ENCODE measurements around the gene FAAP20. TPM values are rescaled to one million over a fixed set of nuclear protein-coding genes. Genes with fewer than 3 reads are reported as not detected.
A peak's percentile ranks its signal among the peaks of the same experiment; 100 is the strongest.

Gene FAAP20
- total RNA-seq = 10 to 100 TPM; 52.9 to 74.8 (median 68.2) TPM
- 19.0 TPM for total RNA-seq (2013)
- total RNA-seq = 13.0 to 31.8 (median 23.5) reads per million in 29 experiments

GRCh38 chr1:2194319-2194897 lies at the start of gene FAAP20:
Gene FAAP20 (minus strand): TSS chr1:2194772. CDS start chr1:2194749, 23 bp downstream.
- H3K27me3 Mint-ChIP-seq = no peaks in the 10 kb centered on the region
- under 1% methylated on average over 38 of the region's 63 CpGs for WGBS (ENCODE audit: insufficient coverage)
- POLR2A ChIA-PET = interaction anchor here (0.8 to 1.0 kb wide), 3 partner anchors 37 to 197 kb away, joined by 3 to 4 read pairs (median 4); partner anchors contain the start of genes MORN1 (in 1 of the 2) and RER1 (in 1 of the 2)
- H3K27me3 ChIP-seq (replicated peaks in 1 of 2; ENCODE audit: control insufficient read depth in 2 of 2, extremely low read depth in 1 of 2, insufficient read depth in 2 of 2, low read length in 1 of 2) = no peaks in the 10 kb centered on the region
- peaks cover 21 to 33% (median 32%) of the 10 kb centered on the region in 3 donors for H3K4me1 Mint-ChIP-seq
- DNase-seq (peak in 14 of 35 experiments; percentile 16 to 81 (median 70)), ATAC-seq (replicated peaks in 1 of 4) (peak; percentile 67 to 73 (median 68))
- H3K4me1 ChIP-seq (ENCODE audit: control insufficient read depth in 1 of 2, extremely low read depth in 1 of 2, insufficient read depth in 2 of 2, low read length in 2 of 2) = peaks cover 11 to 77% of the 10 kb centered on the region in 2 experiments
- peak within 1 kb of the TSS; percentile 87 for H3K27ac ChIP-seq (ENCODE audit: low read length)
- peak within 1 kb of the TSS; percentile 57 to 61 for H3K4me3 ChIP-seq (ENCODE audit: control insufficient read depth in 1 of 2, extremely low read depth in 1 of 2, low read length in 1 of 2)
- no peaks in the 10 kb centered on the region for H3K36me3 Mint-ChIP-seq
- no peaks in the 10 kb centered on the region for H3K9me3 Mint-ChIP-seq
- CTCF ChIA-PET = interaction anchor here (0.7 to 1.8 kb wide), 22 partner anchors 10 to 354 kb away, joined by 3 to 32 read pairs (median 3); partner anchors contain the start of genes MORN1 (in 1 of the 2), RER1 (in 1 of the 2) and SKI (in 1 of the 2)
- H3K27ac Mint-ChIP-seq = peak within 1 kb of the TSS; percentile 86 to 91
- H3K4me3 Mint-ChIP-seq = peak within 1 kb of the TSS; percentile 79 to 82 (median 81)
- no peaks in the 10 kb centered on the region for H3K9me3 ChIP-seq
- peaks cover 0 to 2% of the 10 kb centered on the region in 2 donors for H3K36me3 ChIP-seq (ENCODE audit: control insufficient read depth in 2 of 2, extremely low read depth in 1 of 2, insufficient read depth in 1 of 2, low read length in 1 of 2)

- H3K27ac Mint-ChIP-seq = peak overlapping the region; percentile 31 to 61
- no peak for ATAC-seq (replicated peaks in 1 of 4)
- no peak for DNase-seq
- Histone ChIP-seq H3K4me3 (ENCODE audit: control insufficient read depth in 1 of 2, extremely low read depth in 1 of 2, low read length in 1 of 2) (no peak overlapping the region), H3K9me3 (no peaks in the 10 kb centered on the region), H3K27ac (ENCODE audit: low read length) (no peak overlapping the region), H3K4me1 (ENCODE audit: control insufficient read depth in 1 of 2, extremely low read depth in 1 of 2, insufficient read depth in 2 of 2, low read length in 2 of 2) (peaks cover 27 to 87% of the 10 kb centered on the region in 2 experiments), H3K36me3 (ENCODE audit: control insufficient read depth in 2 of 2, extremely low read depth in 1 of 2, insufficient read depth in 1 of 2, low read length in 1 of 2) (peaks cover 0 to 20% of the 10 kb centered on the region in 2 donors), H3K27me3 (replicated peaks in 1 of 2; ENCODE audit: control insufficient read depth in 2 of 2, extremely low read depth in 1 of 2, insufficient read depth in 2 of 2, low read length in 1 of 2) (no peaks in the 10 kb centered on the region)
- 87% methylated on average over 29 of the region's 33 CpGs for WGBS (ENCODE audit: insufficient coverage)
- no peaks in the 10 kb centered on the region for H3K9me3 Mint-ChIP-seq
- peak overlapping the region in 1 of 3 donors; percentile 96 for H3K4me3 Mint-ChIP-seq
- H3K36me3 Mint-ChIP-seq = peaks cover 37% of the 10 kb centered on the region
- peaks cover 83 to 94% (median 87%) of the 10 kb centered on the region in 3 donors for H3K4me1 Mint-ChIP-seq
- no peaks in the 10 kb centered on the region for H3K27me3 Mint-ChIP-seq
- ChIA-PET CTCF (no interaction called here), POLR2A (no interaction called here)
Observed at GRCh38 chr1:2242814-2243725, 48.5 kb upstream of the FAAP20 start.

DNA sequence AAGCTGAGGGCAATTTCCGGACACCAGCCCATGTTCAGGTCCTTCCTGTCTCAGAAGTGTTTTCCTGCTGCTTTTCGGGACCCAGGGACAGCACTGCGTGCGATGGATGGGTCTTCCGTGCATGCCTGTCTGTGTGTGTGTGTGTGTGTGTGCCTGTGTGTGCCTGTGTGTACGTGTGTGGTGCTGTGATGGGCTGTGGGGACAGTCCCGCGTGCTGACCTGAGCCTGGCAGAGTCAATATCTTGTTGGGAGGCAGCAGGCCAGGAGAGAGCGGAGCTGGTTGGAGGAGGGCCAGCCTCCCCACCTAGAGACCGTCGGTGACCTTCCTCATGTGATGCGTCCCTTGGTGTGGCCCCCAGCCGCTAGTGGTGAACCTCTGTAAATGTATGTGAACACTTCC lies 47.2 kb upstream of the FAAP20 start:
- Mint-ChIP-seq H3K4me1 (peaks cover 85 to 93% (median 89%) of the 10 kb centered on the region in 3 donors), H3K9me3 (no peaks in the 10 kb centered on the region), H3K27me3 (no peaks in the 10 kb centered on the region), H3K27ac (peak overlapping the region; percentile 73 to 79), H3K36me3 (peaks cover 37% of the 10 kb centered on the region), H3K4me3 (peak overlapping the region; percentile 28 to 96 (median 53))
- Histone ChIP-seq H3K4me1 (ENCODE audit: control insufficient read depth in 1 of 2, extremely low read depth in 1 of 2, insufficient read depth in 2 of 2, low read length in 2 of 2) (peaks cover 39 to 87% of the 10 kb centered on the region in 2 experiments), H3K36me3 (ENCODE audit: control insufficient read depth in 2 of 2, extremely low read depth in 1 of 2, insufficient read depth in 1 of 2, low read length in 1 of 2) (peaks cover 0 to 20% of the 10 kb centered on the region in 2 donors), H3K27me3 (replicated peaks in 1 of 2; ENCODE audit: control insufficient read depth in 2 of 2, extremely low read depth in 1 of 2, insufficient read depth in 2 of 2, low read length in 1 of 2) (no peaks in the 10 kb centered on the region), H3K27ac (ENCODE audit: low read length) (no peak overlapping the region), H3K9me3 (no peaks in the 10 kb centered on the region), H3K4me3 (ENCODE audit: control insufficient read depth in 1 of 2, extremely low read depth in 1 of 2, low read length in 1 of 2) (no peak overlapping the region)
- ATAC-seq (replicated peaks in 1 of 4) = no peak
- POLR2A ChIA-PET = no interaction called here
- CTCF ChIA-PET = no interaction called here
- 92% methylated on average over 8 of the region's 13 CpGs for WGBS (ENCODE audit: insufficient coverage)
- no peak for DNase-seq

GRCh38 chr1:2240270-2241156 lies 45.9 kb upstream of the FAAP20 start:
- Histone ChIP-seq H3K4me3 (ENCODE audit: control insufficient read depth in 1 of 2, extremely low read depth in 1 of 2, low read length in 1 of 2) (no peak overlapping the region), H3K27ac (ENCODE audit: low read length) (peak overlapping the region; percentile 1), H3K9me3 (no peaks in the 10 kb centered on the region), H3K27me3 (replicated peaks in 1 of 2; ENCODE audit: control insufficient read depth in 2 of 2, extremely low read depth in 1 of 2, insufficient read depth in 2 of 2, low read length in 1 of 2) (no peaks in the 10 kb centered on the region), H3K4me1 (ENCODE audit: control insufficient read depth in 1 of 2, extremely low read depth in 1 of 2, insufficient read depth in 2 of 2, low read length in 2 of 2) (peaks cover 42 to 87% of the 10 kb centered on the region in 2 experiments), H3K36me3 (ENCODE audit: control insufficient read depth in 2 of 2, extremely low read depth in 1 of 2, insufficient read depth in 1 of 2, low read length in 1 of 2) (peaks cover 0 to 20% of the 10 kb centered on the region in 2 donors)
- ChIA-PET CTCF (interaction anchor here in 1 of 2 donors (0.8 kb wide), 1 partner anchor 46 kb away, joined by 3 read pairs; the partner anchor contains the start of gene FAAP20), POLR2A (interaction anchor here (0.5 to 1.2 kb wide), 5 partner anchors 9 to 142 kb away, joined by 3 to 8 read pairs (median 3); no protein-coding TSS in a partner anchor)
- ATAC-seq (replicated peaks in 1 of 4) (peak; percentile 21 to 41 (median 31)), DNase-seq (peak in 6 of 35 experiments; percentile 28 to 50 (median 40))
- H3K4me3 Mint-ChIP-seq = peak overlapping the region; percentile 57 to 96 (median 69)
- WGBS (ENCODE audit: insufficient coverage) = 57% methylated on average over 23 of the region's 30 CpGs
- no peaks in the 10 kb centered on the region for H3K27me3 Mint-ChIP-seq
- H3K9me3 Mint-ChIP-seq = no peaks in the 10 kb centered on the region
- H3K36me3 Mint-ChIP-seq = peaks cover 31% of the 10 kb centered on the region
- H3K27ac Mint-ChIP-seq = peak overlapping the region; percentile 86 to 89
- peaks cover 88 to 94% (median 89%) of the 10 kb centered on the region in 3 donors for H3K4me1 Mint-ChIP-seq

DNA sequence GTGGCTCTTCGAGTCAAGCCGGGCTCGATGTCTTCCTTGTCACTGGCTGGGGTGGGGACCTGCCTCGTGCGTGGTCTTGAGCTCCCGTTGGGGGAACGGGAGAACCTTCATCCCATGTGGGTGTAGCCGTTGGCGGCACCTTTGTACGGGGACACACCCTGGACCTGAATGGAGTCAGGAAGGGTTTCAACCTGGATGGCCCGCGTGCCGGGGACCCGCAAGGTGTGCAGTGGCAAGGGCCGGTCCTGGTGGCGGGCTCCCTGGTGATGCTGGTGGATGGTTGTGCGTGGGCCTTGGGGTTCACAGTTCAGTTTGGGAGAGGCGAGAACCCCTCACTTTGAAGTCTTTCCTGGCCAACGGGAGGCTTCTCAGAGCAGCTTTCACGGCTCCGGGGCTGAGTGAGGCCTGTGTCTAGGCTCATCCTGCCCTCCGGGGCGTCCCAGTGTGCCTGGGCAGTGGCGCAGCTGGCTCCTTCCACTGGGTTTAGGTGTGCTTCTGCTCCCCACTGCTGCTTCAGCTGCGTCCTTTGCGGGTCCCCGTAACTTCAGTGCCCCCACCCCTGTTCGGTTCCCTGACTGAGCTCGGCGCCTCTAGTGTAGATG lies 44.9 kb upstream of the FAAP20 start:
- H3K9me3 Mint-ChIP-seq = no peaks in the 10 kb centered on the region
- POLR2A ChIA-PET = interaction anchor here in 1 of 2 donors (0.6 to 1.2 kb wide), 2 partner anchors 12 to 21 kb away, joined by 3 read pairs; no protein-coding TSS in a partner anchor
- H3K36me3 ChIP-seq (ENCODE audit: control insufficient read depth in 2 of 2, extremely low read depth in 1 of 2, insufficient read depth in 1 of 2, low read length in 1 of 2) = peaks cover 0 to 20% of the 10 kb centered on the region in 2 donors
- H3K27me3 Mint-ChIP-seq = no peaks in the 10 kb centered on the region
- H3K27me3 ChIP-seq (replicated peaks in 1 of 2; ENCODE audit: control insufficient read depth in 2 of 2, extremely low read depth in 1 of 2, insufficient read depth in 2 of 2, low read length in 1 of 2) = no peaks in the 10 kb centered on the region
- H3K36me3 Mint-ChIP-seq = peaks cover 27% of the 10 kb centered on the region
- DNase-seq = peak in 2 of 35 experiments; percentile 6 to 12
- H3K4me1 ChIP-seq (ENCODE audit: control insufficient read depth in 1 of 2, extremely low read depth in 1 of 2, insufficient read depth in 2 of 2, low read length in 2 of 2) = peaks cover 46 to 94% of the 10 kb centered on the region in 2 experiments
- peak overlapping the region; percentile 86 to 89 for H3K27ac Mint-ChIP-seq
- WGBS (ENCODE audit: insufficient coverage) = 93% methylated on average over 18 of the region's 30 CpGs
- no peak for ATAC-seq (replicated peaks in 1 of 4)
- no peak overlapping the region for H3K4me3 ChIP-seq (ENCODE audit: control insufficient read depth in 1 of 2, extremely low read depth in 1 of 2, low read length in 1 of 2)
- H3K4me3 Mint-ChIP-seq = peak overlapping the region; percentile 21 to 96 (median 43)
- no peak overlapping the region for H3K27ac ChIP-seq (ENCODE audit: low read length)
- H3K9me3 ChIP-seq = no peaks in the 10 kb centered on the region
- peaks cover 87 to 93% (median 91%) of the 10 kb centered on the region in 3 donors for H3K4me1 Mint-ChIP-seq
- CTCF ChIA-PET = no interaction called here

Measured in T-cell (primary cell).